ENCODE measurements around the gene SIT1. TPM values are rescaled to one million over a fixed set of nuclear protein-coding genes. Genes with fewer than 3 reads are reported as not detected.

Gene SIT1
- total RNA-seq, 1 experiment from 2014 or later: 97.6 TPM

DNA sequence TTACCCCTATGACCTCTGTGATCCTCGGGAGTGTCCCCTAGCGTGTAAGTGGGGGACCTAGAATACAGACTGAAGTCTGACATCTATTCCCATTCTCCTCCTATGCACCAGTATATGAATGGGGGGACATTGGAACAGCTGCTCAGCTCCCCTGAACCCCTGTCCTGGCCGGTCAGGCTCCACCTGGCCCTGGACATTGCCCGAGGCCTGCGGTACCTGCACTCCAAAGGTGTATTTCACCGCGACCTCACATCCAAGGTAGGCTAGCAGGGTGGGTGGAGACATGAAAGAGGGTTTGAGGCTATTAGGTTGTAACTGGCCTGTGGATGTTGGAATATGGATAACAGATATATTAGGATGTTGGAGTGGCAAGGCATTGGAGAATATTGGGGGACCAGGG, 44.0 kb downstream of the SIT1 start:
- H3K9ac ChIP-seq (ENCODE audit: low read length): peak overlapping the region; percentile 78
- H2AFZ ChIP-seq (ENCODE audit: low read length): no peak overlapping the region
- peaks cover 30% of the 10 kb centered on the region for H3K4me1 ChIP-seq (ENCODE audit: low read length)
- peaks cover 15% of the 10 kb centered on the region for H3K79me2 ChIP-seq (ENCODE audit: low read length)
- H3K36me3 ChIP-seq (ENCODE audit: insufficient read depth, low read length): no peaks in the 10 kb centered on the region
- peak overlapping the region; percentile 71 for H3K4me2 ChIP-seq (ENCODE audit: low read depth, low read length, poor library complexity, severe bottlenecking)
- H4K20me1 ChIP-seq (ENCODE audit: insufficient read depth, low read depth, low read length): no peaks in the 10 kb centered on the region
- peak overlapping the region; percentile 78; the same call in 1 of the 2 replicates for H3K4me3 ChIP-seq (ENCODE audit: low read length)
- no peak overlapping the region for H3K27ac ChIP-seq (ENCODE audit: low read length)
- no peak for DNase-seq
- H3K9me2 ChIP-seq (replicated peaks; ENCODE audit: insufficient read depth, low read length): no peaks in the 10 kb centered on the region
- H3K27me3 ChIP-seq (ENCODE audit: low read length): no peaks in the 10 kb centered on the region
- H3K9me3 ChIP-seq (ENCODE audit: low read length): no peaks in the 10 kb centered on the region

- DNase-seq: no peak
- no peaks in the 10 kb centered on the region for H3K27me3 ChIP-seq (ENCODE audit: low read length)
- no peaks in the 10 kb centered on the region for H3K36me3 ChIP-seq (ENCODE audit: insufficient read depth, low read length)
- H2AFZ ChIP-seq (ENCODE audit: low read length): no peak overlapping the region
- no peaks in the 10 kb centered on the region for H4K20me1 ChIP-seq (ENCODE audit: insufficient read depth, low read depth, low read length)
- peak overlapping the region; percentile 71 for H3K4me2 ChIP-seq (ENCODE audit: low read depth, low read length, poor library complexity, severe bottlenecking)
- no peaks in the 10 kb centered on the region for H3K9me2 ChIP-seq (replicated peaks; ENCODE audit: insufficient read depth, low read length)
- peak overlapping the region; percentile 78 for H3K9ac ChIP-seq (ENCODE audit: low read length)
- no peak overlapping the region for H3K27ac ChIP-seq (ENCODE audit: low read length)
- peak overlapping the region; percentile 78 for H3K4me3 ChIP-seq (ENCODE audit: low read length)
- peaks cover 30% of the 10 kb centered on the region for H3K4me1 ChIP-seq (ENCODE audit: low read length)
- H3K79me2 ChIP-seq (ENCODE audit: low read length): peaks cover 15% of the 10 kb centered on the region
- H3K9me3 ChIP-seq (ENCODE audit: low read length): no peaks in the 10 kb centered on the region
Observed at GRCh38 chr9:35606138-35606504, 44.6 kb downstream of the SIT1 start.

- no peaks in the 10 kb centered on the region for H3K9me3 ChIP-seq (ENCODE audit: low read length)
- no peaks in the 10 kb centered on the region for H4K20me1 ChIP-seq (ENCODE audit: insufficient read depth, low read depth, low read length)
- peaks cover 30% of the 10 kb centered on the region for H3K4me1 ChIP-seq (ENCODE audit: low read length)
- H3K4me2 ChIP-seq (ENCODE audit: low read depth, low read length, poor library complexity, severe bottlenecking): peak overlapping the region; percentile 71
- no peaks in the 10 kb centered on the region for H3K9me2 ChIP-seq (replicated peaks; ENCODE audit: insufficient read depth, low read length)
- no peaks in the 10 kb centered on the region for H3K27me3 ChIP-seq (ENCODE audit: low read length)
- peaks cover 15% of the 10 kb centered on the region for H3K79me2 ChIP-seq (ENCODE audit: low read length)
- H3K9ac ChIP-seq (ENCODE audit: low read length): peak overlapping the region; percentile 78
- no peaks in the 10 kb centered on the region for H3K36me3 ChIP-seq (ENCODE audit: insufficient read depth, low read length)
- no peak overlapping the region for H2AFZ ChIP-seq (ENCODE audit: low read length)
- H3K27ac ChIP-seq (ENCODE audit: low read length): no peak overlapping the region
- peak; percentile 80 for DNase-seq
- H3K4me3 ChIP-seq (ENCODE audit: low read length): peak overlapping the region; percentile 78
Observed at GRCh38 chr9:35605351-35606137, 45.2 kb downstream of the SIT1 start.

GRCh38 chr9:35604578-35605350, 46.0 kb downstream of the SIT1 start, which contains the start of gene TESK1:
Gene TESK1 (plus strand): TSS chr9:35605262. CDS start chr9:35605620, 358 bp downstream.
- Histone ChIP-seq H2AFZ (ENCODE audit: low read length) (peak within 1 kb of the TSS; percentile 71; the same call in 1 of the 2 replicates), H3K4me3 (ENCODE audit: low read length) (peak within 1 kb of the TSS; percentile 79), H3K79me2 (ENCODE audit: low read length) (peaks cover 15% of the 10 kb centered on the region), H3K27me3 (ENCODE audit: low read length) (no peaks in the 10 kb centered on the region), H4K20me1 (ENCODE audit: insufficient read depth, low read depth, low read length) (no peaks in the 10 kb centered on the region), H3K9ac (ENCODE audit: low read length) (peak within 1 kb of the TSS; percentile 78), H3K36me3 (ENCODE audit: insufficient read depth, low read length) (no peaks in the 10 kb centered on the region), H3K9me2 (replicated peaks; ENCODE audit: insufficient read depth, low read length) (no peaks in the 10 kb centered on the region), H3K27ac (ENCODE audit: low read length) (peak within 1 kb of the TSS; percentile 28; the same call in 1 of the 2 replicates), H3K4me1 (ENCODE audit: low read length) (peaks cover 31% of the 10 kb centered on the region), H3K4me2 (ENCODE audit: low read depth, low read length, poor library complexity, severe bottlenecking) (peak within 1 kb of the TSS; percentile 88), H3K9me3 (ENCODE audit: low read length) (no peaks in the 10 kb centered on the region)
- DNase-seq: peak; percentile 94

GRCh38 chr9:35603986-35604577, 46.6 kb downstream of the SIT1 start:
- peak; percentile 100 for DNase-seq
- Histone ChIP-seq H3K9ac (ENCODE audit: low read length) (peak overlapping the region; percentile 69), H3K79me2 (ENCODE audit: low read length) (peaks cover 15% of the 10 kb centered on the region), H3K4me2 (ENCODE audit: low read depth, low read length, poor library complexity, severe bottlenecking) (peak overlapping the region; percentile 88), H3K9me2 (replicated peaks; ENCODE audit: insufficient read depth, low read length) (no peaks in the 10 kb centered on the region), H3K27ac (ENCODE audit: low read length) (0 out of 2 replicates have a peak overlapping the region, but pooled peaks have one; percentile 28), H3K4me3 (ENCODE audit: low read length) (peak overlapping the region; percentile 79), H3K36me3 (ENCODE audit: insufficient read depth, low read length) (no peaks in the 10 kb centered on the region), H3K4me1 (ENCODE audit: low read length) (peaks cover 37% of the 10 kb centered on the region), H3K27me3 (ENCODE audit: low read length) (no peaks in the 10 kb centered on the region), H3K9me3 (ENCODE audit: low read length) (no peaks in the 10 kb centered on the region), H4K20me1 (ENCODE audit: insufficient read depth, low read depth, low read length) (no peaks in the 10 kb centered on the region), H2AFZ (ENCODE audit: low read length) (peak overlapping the region; percentile 85)

DNA sequence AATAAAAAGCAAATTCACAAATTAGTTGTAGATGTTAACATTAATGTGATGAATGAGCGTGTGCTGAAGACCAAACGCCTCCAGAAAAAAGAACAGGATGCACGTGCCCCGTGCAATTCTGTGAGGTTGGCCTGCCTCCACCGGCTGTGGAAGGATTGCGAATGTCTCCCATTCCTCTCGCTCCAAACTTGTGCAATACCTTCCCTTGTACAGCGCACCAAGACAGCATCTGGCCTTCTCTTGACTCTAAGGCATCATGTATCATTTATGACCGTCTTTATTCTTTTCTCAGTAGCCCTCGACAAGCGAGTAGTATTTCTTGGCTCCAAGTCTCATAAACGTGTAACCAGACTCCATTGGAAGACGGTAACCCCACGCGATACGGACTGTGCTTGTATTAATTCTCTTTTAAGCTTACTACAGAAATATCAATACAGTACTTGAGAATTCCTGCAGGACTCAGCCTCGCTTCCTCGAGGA, 47.2 kb downstream of the SIT1 start:
- Histone ChIP-seq H3K4me1 (ENCODE audit: low read length) (peaks cover 43% of the 10 kb centered on the region), H3K36me3 (ENCODE audit: insufficient read depth, low read length) (no peaks in the 10 kb centered on the region), H3K27ac (ENCODE audit: low read length) (no peak overlapping the region), H3K9ac (ENCODE audit: low read length) (peak overlapping the region; percentile 69), H3K4me3 (ENCODE audit: low read length) (peak overlapping the region; percentile 65), H3K9me3 (ENCODE audit: low read length) (no peaks in the 10 kb centered on the region), H4K20me1 (ENCODE audit: insufficient read depth, low read depth, low read length) (no peaks in the 10 kb centered on the region), H3K4me2 (ENCODE audit: low read depth, low read length, poor library complexity, severe bottlenecking) (peak overlapping the region; percentile 78), H3K27me3 (ENCODE audit: low read length) (no peaks in the 10 kb centered on the region), H3K9me2 (replicated peaks; ENCODE audit: insufficient read depth, low read length) (no peaks in the 10 kb centered on the region), H3K79me2 (ENCODE audit: low read length) (peaks cover 15% of the 10 kb centered on the region), H2AFZ (ENCODE audit: low read length) (peak overlapping the region; percentile 85)
- DNase-seq: no peak

DNA sequence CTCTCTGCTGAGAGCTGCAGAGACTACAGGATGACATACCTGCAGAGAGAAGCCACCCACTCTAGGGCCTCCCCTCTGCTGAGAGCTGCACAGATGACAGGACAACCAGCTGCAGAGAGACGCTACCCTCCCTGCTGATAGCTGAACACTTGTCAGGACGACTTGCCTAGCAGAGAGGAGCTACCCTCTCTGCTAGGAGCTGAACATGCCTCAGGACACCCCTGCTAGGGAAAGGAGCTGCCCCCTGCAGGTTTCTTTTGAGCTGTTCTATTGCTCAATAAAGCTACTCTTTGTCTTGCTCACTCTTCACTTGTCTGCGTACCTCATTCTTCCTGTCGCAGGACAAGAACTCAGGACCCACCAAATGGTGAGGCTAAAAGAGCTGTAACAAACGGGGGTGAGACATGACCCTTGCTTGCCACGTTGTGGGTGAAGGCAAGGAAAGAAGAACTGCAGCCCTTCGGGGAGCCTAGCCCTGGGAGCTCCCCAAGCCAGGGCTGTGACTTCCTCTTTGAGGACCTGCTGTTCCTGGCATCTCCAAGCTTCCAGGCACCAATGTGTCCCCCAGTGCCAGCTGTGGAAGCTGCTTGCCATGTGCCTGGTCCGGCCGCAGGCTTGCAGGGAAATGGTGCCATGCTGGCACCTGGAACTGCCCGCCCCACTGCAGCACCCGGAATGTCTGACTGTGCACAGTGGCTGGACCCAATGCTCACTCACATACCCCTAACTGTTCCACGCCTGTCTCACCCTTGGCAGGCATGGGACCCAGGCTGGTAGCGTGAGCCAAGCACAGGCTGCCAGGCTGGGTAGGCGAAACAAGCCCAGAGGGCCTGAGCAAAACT, 50.7 kb downstream of the SIT1 start:
- H3K36me3 ChIP-seq (ENCODE audit: insufficient read depth, low read length): no peaks in the 10 kb centered on the region
- no peaks in the 10 kb centered on the region for H4K20me1 ChIP-seq (ENCODE audit: insufficient read depth, low read depth, low read length)
- no peaks in the 10 kb centered on the region for H3K79me2 ChIP-seq (ENCODE audit: low read length)
- DNase-seq: peak; percentile 58
- H3K9me2 ChIP-seq (replicated peaks; ENCODE audit: insufficient read depth, low read length): no peaks in the 10 kb centered on the region
- no peak overlapping the region for H3K9ac ChIP-seq (ENCODE audit: low read length)
- no peaks in the 10 kb centered on the region for H3K9me3 ChIP-seq (ENCODE audit: low read length)
- no peak overlapping the region for H3K4me3 ChIP-seq (ENCODE audit: low read length)
- no peak overlapping the region for H3K4me2 ChIP-seq (ENCODE audit: low read depth, low read length, poor library complexity, severe bottlenecking)
- no peak overlapping the region for H2AFZ ChIP-seq (ENCODE audit: low read length)
- no peaks in the 10 kb centered on the region for H3K27me3 ChIP-seq (ENCODE audit: low read length)
- peaks cover 33% of the 10 kb centered on the region for H3K4me1 ChIP-seq (ENCODE audit: low read length)
- no peak overlapping the region for H3K27ac ChIP-seq (ENCODE audit: low read length)

All from Karpas-422 (cell line).